Testis (tissue), 3 donors: ENCODE results near the gene TGFB1. TPM values are rescaled to one million over a fixed set of nuclear protein-coding genes. Genes with fewer than 3 reads are reported as not detected.

Experiments
- DNase-seq: peaks from one replicate; pipeline ENCODE4 v3.0.0-alpha.2; 2019
- H3K27ac ChIP-seq, 2 donors: fragments of 200-600 bp; sonication (generic); one replicate each; pipeline ENCODE4 v1.5.1; 2019
- H3K27me3 ChIP-seq: fragments of 200-600 bp; sonication (generic); one replicate; pipeline ENCODE4 v1.5.1; 2019
- H3K36me3 ChIP-seq: fragments of 200-600 bp; sonication (generic); one replicate; pipeline ENCODE4 v1.5.1; 2017; ENCODE audit warnings: low read depth; ENCODE audit errors: missing control alignments
- H3K4me1 ChIP-seq: fragments of 200-600 bp; sonication (generic); one replicate; pipeline ENCODE4 v1.5.1; 2019
- H3K4me3 ChIP-seq, 2 donors: fragments of 200-600 bp; sonication (generic); one replicate each; pipeline ENCODE4 v1.5.1; 2017 to 2019
- H3K9me3 ChIP-seq: fragments of 200-600 bp; sonication (generic); one replicate; pipeline ENCODE4 v1.5.1; 2017
- CTCF ChIP-seq, 3 experiments: fragments of 450-650 bp in 2 of 3; fragments of 200-600 bp in 1 of 3; sonication (generic) in 1 of 3; IDR thresholded peaks; one replicate each; pipeline ENCODE4 v1.5.1; 2016 to 2019; ENCODE audit warnings: antibody characterized with exemption in 3 of 3, mild to moderate bottlenecking in 2 of 3, moderate library complexity in 1 of 3
- POLR2A ChIP-seq: fragments of 450-650 bp; IDR thresholded peaks from one replicate; pipeline ENCODE4 v1.6.1; 2017; ENCODE audit warnings: antibody characterized with exemption, mild to moderate bottlenecking, moderate library complexity
- WGBS, 2 donors: methylation state at CpG; one replicate each; pipeline ENCODE4 v1.1.5; 2018; 5-methylcytosine and 5-hydroxymethylcytosine counted together
- intact Hi-C: fragments of 100-400 bp; cut with DNase I; formaldehyde crosslinking; loops from one replicate; pipeline ENCODE4 v1.15.1; 2023; ENCODE audit warnings: low total_unique reads
- polyA plus RNA-seq: library from polyadenylated mRNA; stranded (reverse); fragments of 350-450 nt; fragmentation: Illumina TruSeq; extraction: RNeasy Lipid Tissue Mini Kit (QIAGEN cat#74804); gene quantifications from one replicate; pipeline ENCODE4 v1.2.3, GENCODE V29; 2014; ENCODE audit warnings: low read depth, low replicate concordance; ENCODE audit not compliant: insufficient read depth
- total RNA-seq, 2 donors: library from RNA; depleted of rRNA; stranded (reverse); fragments of >200 nt; gene quantifications; one replicate each; pipeline ENCODE4 v1.2.3, GENCODE V29; 2016

Gene TGFB1
- total and polyA plus RNA-seq, 3 donors from 2014 or later = 12.7 to 19.8 (median 17.0) TPM

- intact Hi-C loops = no loop called here
- H3K4me1 ChIP-seq = peaks cover 51% of the 10 kb centered on the region
- H3K27me3 ChIP-seq = no peaks in the 10 kb centered on the region
- WGBS, 2 donors = 26 to 33% methylated on average over 5 to 7 of the region's 10 CpGs
- H3K36me3 ChIP-seq = no peaks in the 10 kb centered on the region
- DNase-seq = no peak
- no peak overlapping the region for H3K4me3 ChIP-seq
- peak overlapping the region; percentile 84 to 88 for H3K27ac ChIP-seq
- no peak for TF ChIP-seq CTCF (IDR thresholded peaks at IDR 0.05)
- no peak for TF ChIP-seq POLR2A
- no peaks in the 10 kb centered on the region for H3K9me3 ChIP-seq
Observed at GRCh38 chr19:41325640-41325946, 28.1 kb downstream of the TGFB1 start.

GRCh38 chr19:41324921-41325639, 28.6 kb downstream of the TGFB1 start:
- intact Hi-C loops = no loop called here
- 33 to 35% methylated on average over 19 to 23 of the region's 23 CpGs for whole genome bisulfite sequencing, 2 donors
- Histone ChIP-seq H3K27ac (peak overlapping the region; percentile 84 to 88), H3K9me3 (no peaks in the 10 kb centered on the region), H3K4me1 (peaks cover 52% of the 10 kb centered on the region), H3K4me3 (no peak overlapping the region), H3K36me3 (no peaks in the 10 kb centered on the region), H3K27me3 (no peaks in the 10 kb centered on the region)
- no peak for TF ChIP-seq POLR2A
- TF ChIP-seq CTCF (IDR thresholded peaks at IDR 0.05) = no peak
- DNase-seq = no peak

- Histone ChIP-seq H3K4me3 (no peak overlapping the region), H3K4me1 (peaks cover 57% of the 10 kb centered on the region), H3K27ac (peak overlapping the region; percentile 84 to 88), H3K36me3 (no peaks in the 10 kb centered on the region), H3K9me3 (no peaks in the 10 kb centered on the region), H3K27me3 (no peaks in the 10 kb centered on the region)
- no peak for DNase-seq
- TF ChIP-seq CTCF (IDR thresholded peaks at IDR 0.05) = no peak
- no peak for TF ChIP-seq POLR2A
- intact Hi-C loops = no loop called here
- 57 to 68% methylated on average over 7 of the region's 7 CpGs for WGBS, 2 donors
Observed at GRCh38 chr19:41324231-41324702, 29.5 kb downstream of the TGFB1 start.

- peak overlapping the region; percentile 84 to 88 for H3K27ac ChIP-seq
- TF ChIP-seq POLR2A (no peak), CTCF (IDR thresholded peaks at IDR 0.05) (no peak)
- 28 to 34% methylated on average over 7 to 16 of the region's 16 CpGs for WGBS, 2 donors
- H3K27me3 ChIP-seq = no peaks in the 10 kb centered on the region
- no peaks in the 10 kb centered on the region for H3K36me3 ChIP-seq
- intact Hi-C loops = no loop called here
- no peak overlapping the region for H3K4me3 ChIP-seq
- peaks cover 57% of the 10 kb centered on the region for H3K4me1 ChIP-seq
- DNase-seq = peak; percentile 73
- H3K9me3 ChIP-seq = no peaks in the 10 kb centered on the region
Observed at GRCh38 chr19:41323430-41324125, 30.1 kb downstream of the TGFB1 start.
